ENCODE measurements around the gene BCAR3.
"Not testable (repeated sequence)": the region's sequence is repeated elsewhere in the genome, so short reads cannot be mapped to it uniquely, and the experiment has no call there.

The BCAR3 gene

DNA sequence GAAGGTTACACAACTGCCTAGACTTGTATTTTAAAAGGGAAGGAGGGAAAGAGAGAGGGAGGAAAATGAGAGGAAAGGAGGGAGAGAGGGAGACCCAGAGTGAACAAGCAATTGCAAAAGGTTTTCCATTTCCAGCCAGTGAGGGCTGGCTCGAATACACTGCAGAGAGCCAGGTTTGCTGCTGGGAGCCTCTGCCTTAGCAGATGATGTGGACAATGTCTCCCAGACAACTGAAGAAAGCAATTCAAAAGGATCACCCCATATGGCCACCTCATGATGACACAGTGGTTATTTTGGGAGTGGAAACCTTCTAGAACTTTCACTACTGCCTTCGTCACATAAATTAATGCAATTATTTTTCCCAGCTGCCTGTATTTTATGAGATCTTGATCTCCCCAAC lies 86.4 kb downstream of the BCAR3 start:
- no peak for TF ChIP-seq ZNF274 (IDR thresholded peaks at IDR 0.05; ENCODE audit: low read depth, low read length)
- no peak overlapping the region for H3K4me3 ChIP-seq (ENCODE audit: low read length)

DNA sequence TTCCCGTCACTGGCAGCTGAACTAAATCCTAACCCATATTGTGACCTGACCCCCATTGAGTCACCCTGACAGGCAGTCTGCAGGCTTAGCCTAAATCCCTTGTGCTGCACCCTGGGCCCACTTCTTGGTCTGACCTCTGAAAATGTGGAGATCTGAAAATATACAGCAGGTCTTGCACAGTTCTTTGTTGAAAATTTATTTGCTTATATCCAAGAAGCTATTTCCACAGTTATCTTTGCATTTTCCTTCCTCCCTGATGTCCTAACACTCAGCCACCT lies 87.1 kb downstream of the BCAR3 start:
- no peak overlapping the region for H3K4me3 ChIP-seq (ENCODE audit: low read length)
- no peak for TF ChIP-seq ZNF274 (IDR thresholded peaks at IDR 0.05; ENCODE audit: low read depth, low read length)

- no peak overlapping the region for H3K4me3 ChIP-seq (ENCODE audit: low read length)
- TF ChIP-seq ZNF274 (IDR thresholded peaks at IDR 0.05; ENCODE audit: low read depth, low read length), result no peak
These were observed 87.6 kb downstream of the BCAR3 start for GRCh38 chr1:93593854-93594602.

GRCh38 chr1:93592551-93592949 lies 89.1 kb downstream of the BCAR3 start:
- no peak overlapping the region for H3K4me3 ChIP-seq (ENCODE audit: low read length)
- no peak for TF ChIP-seq ZNF274 (IDR thresholded peaks at IDR 0.05; ENCODE audit: low read depth, low read length)

DNA sequence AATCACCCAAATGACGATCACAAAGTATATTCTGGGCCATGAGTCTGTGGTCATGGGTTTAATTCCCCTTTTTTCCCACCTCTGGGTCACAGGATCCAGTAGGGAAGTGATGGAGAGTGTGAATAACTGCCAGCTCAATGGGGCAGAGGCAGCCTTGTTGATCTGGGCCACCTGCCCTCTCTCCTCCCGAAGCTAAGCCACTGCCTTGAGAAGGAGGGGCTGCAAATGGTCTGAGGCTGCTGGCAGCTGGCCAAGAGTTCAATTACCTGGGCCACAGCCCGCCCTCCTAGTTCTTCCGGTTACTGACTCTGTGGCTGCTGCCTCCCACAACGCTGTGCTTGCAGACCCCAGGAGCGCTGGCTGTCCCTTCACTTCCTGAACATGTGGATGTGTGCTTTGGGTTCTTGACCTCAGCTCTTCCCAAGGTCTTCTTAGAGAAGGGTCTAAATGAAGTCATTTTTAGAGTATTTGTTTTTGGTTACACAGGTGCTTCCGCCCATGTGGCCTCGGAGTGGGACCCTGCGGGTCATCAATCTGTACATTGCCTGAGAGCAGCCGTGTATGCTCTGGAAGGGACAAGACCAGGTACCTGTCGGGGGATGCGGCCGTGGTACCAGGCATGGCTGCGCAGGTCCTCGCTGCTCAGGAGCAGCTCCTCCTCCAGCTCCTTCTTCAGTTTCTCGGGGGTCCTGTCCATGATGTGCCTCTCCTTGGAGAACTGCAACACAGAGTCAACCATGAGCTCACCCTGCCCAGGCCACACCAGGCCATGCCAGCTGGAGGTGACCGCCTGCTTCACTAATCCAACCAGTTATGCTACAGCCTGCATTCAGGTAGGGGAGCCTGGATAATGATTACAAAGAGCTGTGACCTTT lies 89.7 kb downstream of the BCAR3 start:
- TF ChIP-seq ZNF274 (IDR thresholded peaks at IDR 0.05; ENCODE audit: low read depth, low read length), result no peak

DNA sequence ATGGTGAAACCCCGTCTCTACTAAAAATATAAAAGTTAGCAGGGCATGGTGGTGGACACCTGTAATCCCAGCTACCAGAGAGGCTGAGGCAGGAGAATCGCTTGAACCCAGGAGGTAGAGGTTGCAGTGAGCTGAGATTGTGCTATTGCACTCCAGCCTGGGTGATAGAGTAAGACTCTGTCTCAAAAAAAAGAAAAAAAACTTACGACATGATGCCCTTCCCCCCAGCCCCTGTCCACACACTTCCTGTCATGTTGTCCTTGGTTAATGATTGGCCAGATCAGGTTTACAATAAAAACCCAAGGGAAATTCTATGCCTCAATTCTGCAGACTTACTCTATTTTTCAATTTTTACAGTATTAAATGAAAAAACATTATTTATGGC lies 90.4 kb downstream of the BCAR3 start:
- H3K4me3 ChIP-seq (ENCODE audit: low read length), result not testable (repeated sequence)

More for the DNA sequence above, 89.7 kb downstream of the BCAR3 start:
- H3K4me3 ChIP-seq (ENCODE audit: low read length), result no peak overlapping the region

- no peak for TF ChIP-seq ZNF274 (IDR thresholded peaks at IDR 0.05; ENCODE audit: low read depth, low read length)
- H3K4me3 ChIP-seq (ENCODE audit: low read length), result no peak overlapping the region
These were observed 92.7 kb downstream of the BCAR3 start for GRCh38 chr1:93588955-93589354.

GRCh38 chr1:93588206-93588605 lies 93.4 kb downstream of the BCAR3 start:
- no peak overlapping the region for H3K4me3 ChIP-seq (ENCODE audit: low read length)
- TF ChIP-seq ZNF274 (IDR thresholded peaks at IDR 0.05; ENCODE audit: low read depth, low read length), result no peak

GRCh38 chr1:93587354-93587753 lies 94.3 kb downstream of the BCAR3 start:
- no peak overlapping the region for H3K4me3 ChIP-seq (ENCODE audit: low read length)
- TF ChIP-seq ZNF274 (IDR thresholded peaks at IDR 0.05; ENCODE audit: low read depth, low read length), result no peak

DNA sequence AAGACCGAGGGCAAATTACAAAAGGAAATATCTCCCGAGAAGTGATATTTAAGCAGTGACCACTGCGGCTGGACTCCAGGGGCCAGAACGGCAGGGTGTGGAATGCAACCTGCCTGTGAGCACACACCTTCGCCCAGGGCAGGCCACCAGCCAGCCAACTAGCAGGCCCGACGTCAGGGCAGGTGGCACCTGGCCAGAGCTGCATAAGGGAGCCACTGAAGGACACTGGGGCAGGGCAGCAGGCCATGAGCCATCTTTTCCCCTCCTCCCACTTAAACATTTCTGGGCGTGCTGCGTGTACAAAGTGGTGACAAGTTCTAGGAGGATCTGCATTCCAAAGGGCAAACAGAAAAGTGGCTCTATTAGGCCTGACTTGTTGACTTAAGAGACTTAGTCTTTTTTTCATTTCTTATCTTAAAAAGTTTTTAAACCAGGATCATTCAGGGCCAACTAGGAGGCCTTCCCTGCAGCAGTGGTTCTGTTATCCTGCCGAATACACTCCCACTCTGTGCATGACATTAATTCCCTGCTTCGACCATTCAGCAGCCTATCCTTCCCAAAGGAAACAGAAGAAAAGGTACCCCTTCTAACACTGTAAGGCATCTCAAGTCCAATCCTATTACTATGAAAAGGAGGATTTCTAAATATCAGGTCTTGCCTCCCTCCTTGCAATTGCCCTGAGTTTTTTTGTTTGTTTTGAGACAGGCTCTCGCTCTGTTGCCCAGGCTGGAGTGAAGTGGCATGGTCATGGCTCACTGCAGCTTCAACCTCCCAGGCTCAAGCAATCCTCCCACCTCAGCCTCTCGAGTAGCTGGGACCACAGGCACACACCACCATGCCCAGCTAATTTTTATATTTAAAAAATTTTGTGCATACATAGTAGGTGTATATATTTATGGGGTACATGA lies 96.3 kb downstream of the BCAR3 start:
- no peak for TF ChIP-seq ZNF274 (IDR thresholded peaks at IDR 0.05; ENCODE audit: low read depth, low read length)
- H3K4me3 ChIP-seq (ENCODE audit: low read length), result no peak overlapping the region

DNA sequence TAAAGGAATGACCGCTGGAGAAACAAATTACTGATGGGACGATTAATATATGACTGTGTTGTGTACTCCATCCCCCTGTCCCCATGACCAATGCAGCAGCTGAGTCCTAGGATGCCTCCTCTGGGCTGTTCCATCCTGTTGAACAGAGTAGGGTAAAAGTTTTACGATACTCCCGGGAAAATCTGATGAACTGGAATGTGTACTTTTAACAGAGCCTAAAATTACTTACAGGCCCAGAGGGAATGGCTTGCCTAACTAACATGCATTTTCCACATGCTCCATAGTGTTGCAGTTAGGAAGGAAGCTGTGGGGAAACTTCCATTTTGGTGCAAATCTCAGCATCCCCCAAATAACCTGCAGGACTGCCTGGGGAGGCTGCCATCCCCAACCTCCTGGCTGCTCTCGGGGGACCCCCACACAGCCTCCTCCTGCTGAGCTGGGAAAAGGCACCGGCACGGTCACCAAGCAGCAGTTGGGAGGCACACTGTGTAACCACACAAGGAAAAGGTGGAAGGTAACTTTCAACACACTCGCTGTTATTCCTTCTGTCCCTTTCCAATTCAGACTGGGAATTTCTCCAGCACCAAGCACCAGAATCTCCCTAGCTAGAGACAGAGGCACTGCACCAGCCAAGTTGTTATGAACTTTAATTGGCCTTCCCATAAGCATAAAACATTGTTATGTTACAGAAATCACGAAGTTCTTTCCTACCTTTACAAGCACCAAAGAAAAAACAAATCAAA lies 97.2 kb downstream of the BCAR3 start:
- H3K4me3 ChIP-seq (ENCODE audit: low read length), result no peak overlapping the region
- no peak for TF ChIP-seq ZNF274 (IDR thresholded peaks at IDR 0.05; ENCODE audit: low read depth, low read length)

DNA sequence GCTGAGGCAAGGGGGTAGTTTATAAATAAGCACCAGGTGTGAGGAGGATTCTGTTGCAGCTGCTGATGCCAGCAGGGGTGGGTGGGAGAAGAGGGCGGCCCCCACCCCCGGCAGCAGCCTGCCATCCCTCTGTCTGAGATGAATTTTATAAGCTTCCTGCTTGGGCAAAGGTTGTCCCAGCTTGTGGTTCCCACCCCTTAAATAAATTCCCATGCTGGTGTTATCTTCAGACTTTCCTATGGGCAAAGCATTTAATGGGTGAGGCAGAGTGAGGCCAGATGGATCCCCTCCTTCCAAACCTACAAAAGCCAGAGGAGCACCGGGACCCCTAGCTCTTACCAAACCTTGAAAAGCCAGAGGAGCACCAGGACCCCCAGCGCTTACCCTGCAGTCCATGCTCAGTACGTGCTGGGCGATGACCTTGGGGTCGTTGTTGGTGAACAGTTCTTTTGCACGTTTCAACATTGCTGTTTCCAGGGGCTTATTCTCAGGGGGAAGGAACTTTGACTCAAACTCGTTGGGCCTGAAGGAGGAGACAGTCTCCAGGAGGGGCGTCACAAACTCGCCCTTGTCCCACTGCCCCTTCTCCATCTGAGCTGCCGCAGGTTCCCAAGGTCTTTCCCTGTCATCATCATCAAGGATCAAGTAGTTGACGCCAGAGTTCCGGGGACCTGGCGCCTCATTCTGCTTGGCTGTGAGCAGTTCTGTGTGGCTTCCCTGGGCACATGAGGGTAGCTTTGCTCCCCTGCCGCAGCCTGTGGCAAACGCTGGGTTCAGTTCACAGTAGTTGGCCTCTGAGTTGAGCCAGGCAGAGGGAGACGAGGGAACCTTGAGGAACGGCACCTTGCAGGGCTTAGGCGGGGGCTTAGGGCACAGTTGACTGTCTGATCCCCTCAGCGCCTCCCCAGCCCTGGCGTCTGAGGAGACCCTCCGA lies 99.5 kb downstream of the BCAR3 start:
- H3K4me3 ChIP-seq (ENCODE audit: low read length), result no peak overlapping the region
- no peak for TF ChIP-seq ZNF274 (IDR thresholded peaks at IDR 0.05; ENCODE audit: low read depth, low read length)

DNA sequence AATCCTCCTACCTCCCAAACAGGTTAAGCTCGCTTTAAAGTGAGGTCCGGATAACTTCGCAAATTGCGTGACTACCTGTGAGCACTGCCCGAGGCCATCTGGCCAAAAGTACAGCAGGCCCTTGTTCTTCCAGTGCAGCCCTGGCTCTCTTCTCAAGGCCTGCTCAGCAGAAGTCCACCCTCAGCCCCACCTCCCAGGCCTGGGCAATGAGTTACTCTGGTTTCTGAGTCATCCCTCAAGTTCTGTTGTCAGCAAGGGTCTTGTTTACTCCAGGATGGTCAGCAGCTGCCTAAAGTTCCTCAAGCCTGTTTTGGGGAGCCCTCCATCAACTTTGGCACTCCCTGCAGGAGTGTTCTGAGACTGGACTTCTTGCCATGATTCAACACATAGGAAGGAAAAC lies 101.7 kb downstream of the BCAR3 start:
- H3K4me3 ChIP-seq (ENCODE audit: low read length), result no peak overlapping the region
- TF ChIP-seq ZNF274 (IDR thresholded peaks at IDR 0.05; ENCODE audit: low read depth, low read length), result no peak

All from GM08714 (cell line).